K562 (cell line): ENCODE results near the gene ODC1. TPM values are rescaled to one million over a fixed set of nuclear protein-coding genes. Genes with fewer than 3 reads are reported as not detected.
A peak's percentile ranks its signal among the peaks of the same experiment; 100 is the strongest.

Experiments
- ATAC-seq: fragments of 200-7000 bp; cut with Tn5 transposase; 3 replicates; pipeline ENCODE4 v1.9.1; 2020; ENCODE audit warnings: moderate library complexity
- BruUV-seq: library from RNA; stranded (reverse); fragments of 400-500 nt; replicated peaks from 2 replicates; lab custom pipeline; 2021; lab: Mats Ljungman, UMichigan
- CTCF ChIA-PET: fragments of 300-600 bp; formaldehyde crosslinking; extraction: SDS; loops from one replicate; lab custom pipeline; 2021; ENCODE audit warnings: low intra/inter-chr PET ratio; lab: Yijun Ruan, JAX
- POLR2A ChIA-PET: fragments of 300-600, 350-650 bp; sonication (Branson Sonifier 250); formaldehyde crosslinking; extraction: SDS; loops from one replicate; lab custom pipeline; 2021; ENCODE audit warnings: antibody characterized with exemption, inconsistent platforms; lab: Yijun Ruan, JAX
- DNase-seq, 4 experiments: peaks; one replicate each; pipeline versions ENCODE4 v3.0.0 to v3.0.0-alpha.2; 2011 to 2018; ENCODE audit warnings: low spot score in 3 of 4, mixed read lengths in 3 of 4; ENCODE audit errors: extremely low read depth in 1 of 4
- FAIRE-seq: peaks from 2 replicates; lab custom pipeline; 2011; peaks lifted over from hg19 to GRCh38; lab: Jason Lieb, UNC
- H2AFZ ChIP-seq: 2 replicates; pipeline ENCODE4 v1.6.0; 2011; ENCODE audit warnings: low read depth, low read length, control low read depth, inconsistent platforms
- H3K27ac ChIP-seq: fragments of 200-600 bp; 3 replicates; pipeline ENCODE4 v1.8.0; 2011; ENCODE audit warnings: low read depth, mild to moderate bottlenecking, control low read depth, inconsistent platforms, low read length, moderate library complexity, mixed read lengths; ENCODE audit errors: extremely low read depth
- H3K27me3 ChIP-seq, 2 experiments: fragments of 300-600 bp in 1 of 2; 2 replicates in 1 of 2; 3 replicates in 1 of 2; pipeline versions ENCODE4 v1.6.0 to v1.8.0; 2011; ENCODE audit warnings: inconsistent platforms in 2 of 2, low read length in 2 of 2, mild to moderate bottlenecking in 1 of 2, mixed read lengths in 1 of 2, moderate library complexity in 1 of 2; ENCODE audit not compliant: control insufficient read depth in 2 of 2, insufficient read depth in 2 of 2
- H3K36me3 ChIP-seq: fragments of 300-600 bp; 3 replicates; pipeline ENCODE4 v1.8.0; 2011; ENCODE audit warnings: mild to moderate bottlenecking, low read length, inconsistent platforms; ENCODE audit not compliant: control insufficient read depth, insufficient read depth
- H3K4me1 ChIP-seq, 2 experiments: fragments of 200-600 bp in 1 of 2; replicated peaks in 1 of 2; 2 replicates in 1 of 2; 3 replicates in 1 of 2; pipeline versions ENCODE4 v1.5.1 to v1.8.0; 2011; ENCODE audit warnings: inconsistent platforms in 2 of 2, low read length in 2 of 2, mild to moderate bottlenecking in 1 of 2, mixed read lengths in 1 of 2, moderate library complexity in 1 of 2; ENCODE audit not compliant: control insufficient read depth in 2 of 2, insufficient read depth in 2 of 2
- H3K4me2 ChIP-seq: 2 replicates; pipeline ENCODE4 v1.6.1; 2011; ENCODE audit warnings: low read length, control low read depth, inconsistent platforms, mixed read lengths; ENCODE audit not compliant: insufficient read depth
- H3K4me3 ChIP-seq: fragments of 200-600 bp; sonication (generic), shearing (Covaris generic); 2 replicates; pipeline ENCODE4 v1.5.1; 2016; ENCODE audit warnings: control low read depth, inconsistent platforms
- H3K79me2 ChIP-seq: fragments of 200-600 bp; 3 replicates; pipeline ENCODE4 v1.8.0; 2011; ENCODE audit warnings: low read length, inconsistent platforms; ENCODE audit not compliant: control insufficient read depth, insufficient read depth
- H3K9ac ChIP-seq, 2 experiments: 2 replicates each; pipeline versions ENCODE4 v1.6.0 to v1.6.1; 2011; ENCODE audit warnings: low read depth in 2 of 2, low read length in 2 of 2, control low read depth in 1 of 2, inconsistent platforms in 1 of 2, mild to moderate bottlenecking in 1 of 2, mixed read lengths in 1 of 2; ENCODE audit not compliant: insufficient read depth in 1 of 2
- H3K9me1 ChIP-seq: one replicate; pipeline ENCODE4 v1.6.0; 2011; ENCODE audit warnings: inconsistent platforms, mild to moderate bottlenecking, low read length, moderate library complexity; ENCODE audit not compliant: control insufficient read depth, insufficient read depth
- H3K9me3 ChIP-seq: replicated peaks from 2 replicates; pipeline ENCODE4 v1.5.1; 2011; ENCODE audit warnings: low read depth, low read length, inconsistent platforms; ENCODE audit not compliant: control insufficient read depth, insufficient read depth
- H4K20me1 ChIP-seq: replicated peaks from 2 replicates; pipeline ENCODE4 v1.6.1; 2011; ENCODE audit warnings: low read length, inconsistent platforms, mixed read lengths; ENCODE audit not compliant: control insufficient read depth, insufficient read depth
- EHMT2 ChIP-seq: fragments of 450-650 bp; IDR thresholded peaks from 2 replicates; pipeline ENCODE4 v1.6.1; 2018; ENCODE audit warnings: antibody characterized with exemption
- IRF2 ChIP-seq: sonication (generic); formaldehyde crosslinking; IDR thresholded peaks from 2 replicates; pipeline ENCODE4 v1.8.1; 2022; ENCODE audit warnings: mild to moderate bottlenecking, missing genetic modification reagents
- POLR2AphosphoS2 ChIP-seq: IDR thresholded peaks from 2 replicates; pipeline ENCODE4 v1.6.1; 2012; ENCODE audit warnings: low read length, improper control_type of control experiment
- POLR3A ChIP-seq: IDR thresholded peaks from 2 replicates; pipeline ENCODE4 v1.6.1; 2011; ENCODE audit warnings: borderline replicate concordance, mild to moderate bottlenecking, moderate library complexity; ENCODE audit not compliant: insufficient read length, insufficient read depth; ENCODE audit errors: extremely low read depth
- PTBP1 ChIP-seq: fragments of 200-400 bp; formaldehyde crosslinking; IDR thresholded peaks from 2 replicates; pipeline ENCODE4 v1.6.1; 2017; ENCODE audit warnings: low read depth, low read length
- RB1 ChIP-seq: fragments of 450-650 bp; IDR thresholded peaks from 2 replicates; pipeline ENCODE4 v1.6.1; 2017; ENCODE audit warnings: low read depth, mild to moderate bottlenecking
- RBFOX2 ChIP-seq: fragments of 200-400 bp; formaldehyde crosslinking; IDR thresholded peaks from 2 replicates; pipeline ENCODE4 v1.6.1; 2017; ENCODE audit warnings: low read depth, mild to moderate bottlenecking, low read length, moderate library complexity
- ZFP1 ChIP-seq: fragments of 450-650 bp; formaldehyde crosslinking; IDR thresholded peaks from 2 replicates; pipeline ENCODE4 v1.4.0; 2020; ENCODE audit warnings: mild to moderate bottlenecking, mixed read lengths
- WGBS: fragments of 100-300 bp; shearing (Covaris generic); methylation state at CpG from one replicate; pipeline ENCODE4 v1.1.6; 2016; ENCODE audit warnings: low coverage, mixed read lengths; ENCODE audit not compliant: insufficient coverage; ENCODE audit errors: missing lambda C conversion rate; 5-methylcytosine and 5-hydroxymethylcytosine counted together
- in situ Hi-C: fragments of 300-500 bp; cut with MboI; formaldehyde crosslinking; loops from 4 replicates; pipeline ENCODE4 v1.15.0; 2018; ENCODE audit warnings: inconsistent platforms, mixed read lengths
- intact Hi-C: fragments of 100-400 bp; cut with micrococcal nuclease; formaldehyde crosslinking; loops from 2 replicates; pipeline ENCODE4 v1.14.2; 2022
- polyA plus RNA-seq, 8 experiments: library from polyadenylated mRNA; depleted of rRNA in 4 of 8; stranded (reverse) in 5 of 8; unstranded in 3 of 8; fragments of >200 nt; fragmentation: Nextera tagmentation in 2 of 8; fragmentation: Illumina TruSeq in 1 of 8; extraction: Ambion mirVana in 2 of 8; extraction: Trizol in 1 of 8; gene quantifications; 2 replicates each; pipeline versions ENCODE4 v1.2.1 to v1.2.3, GENCODE V29; 2011 to 2014; ENCODE audit warnings: inconsistent platforms in 1 of 8, missing spikeins in 1 of 8
- total RNA-seq, 7 experiments: library from RNA; depleted of rRNA in 6 of 7; stranded (reverse); fragments of >200 nt in 6 of 7; fragmentation: Illumina TruSeq in 2 of 7; extraction: Trizol in 2 of 7; gene quantifications; 2 replicates each; pipeline versions ENCODE4 v1.2.1 to v1.2.3, GENCODE V29; 2011 to 2021; ENCODE audit warnings: low replicate concordance in 1 of 7
- TF ChIP-seq, protein P1 (sequence below): fragments of 250-450 bp; sonication (Bioruptor Pico); IDR thresholded peaks from 2 replicates; pipeline ENCODE4 v1.8.0; 2021; ENCODE audit warnings: moderate library complexity, mild to moderate bottlenecking, inconsistent platforms
- TF ChIP-seq, protein P2 (sequence below): sonication (generic); formaldehyde crosslinking; IDR thresholded peaks from 2 replicates; pipeline ENCODE4 v1.8.1; 2023; ENCODE audit warnings: mild to moderate bottlenecking, missing genetic modification reagents, moderate library complexity

Gene ODC1
- total and polyA plus RNA-seq, 9 of the 15 experiments (the other 6 are each of a cell fraction or from before 2014, with no cell fraction given) = 142 to 563 (median 457) TPM

DNA sequence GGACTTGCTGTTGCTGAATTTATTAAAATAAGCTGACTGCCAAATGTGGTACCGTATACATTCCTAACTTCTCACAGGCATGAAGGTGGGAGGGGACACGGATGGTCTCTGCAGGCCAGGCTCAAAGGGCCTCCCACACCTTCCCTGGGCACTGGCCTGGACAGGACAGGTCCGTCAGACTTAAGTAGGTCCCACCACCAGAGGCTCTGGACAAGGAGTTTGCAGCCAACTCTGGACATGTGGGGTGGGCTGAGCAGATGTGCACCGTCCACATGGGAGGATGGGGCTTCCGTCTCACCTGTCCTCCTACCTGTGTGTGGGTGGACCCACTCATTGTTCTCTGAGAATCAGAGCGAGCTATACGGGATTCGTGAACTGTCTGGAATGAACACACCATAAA is 8.2 kb downstream of the ODC1 start:
- ChIA-PET CTCF (no interaction called here), POLR2A (interaction anchor here (0.5 to 3.8 kb wide), 9 partner anchors 7 to 809 kb away, joined by 3 to 41 read pairs (median 3); partner anchors contain the start of genes ODC1 and YWHAQ)
- 87% methylated on average over 7 of the region's 8 CpGs for WGBS
- no TSS peak for BruUV-seq
- Histone ChIP-seq H3K9ac (peak overlapping the region in 1 of 2 experiments; percentile 27; a peak in 1 of 4 replicates), H3K27me3 (no peaks in the 10 kb centered on the region), H3K27ac (peak overlapping the region; percentile 10; the same call in 1 of the 3 replicates), H3K9me3 (no peaks in the 10 kb centered on the region), H4K20me1 (peaks cover 25% of the 10 kb centered on the region), H3K4me1 (peaks cover 3 to 18% of the 10 kb centered on the region in 2 experiments; a peak in 3 of 5 replicates), H3K4me2 (no peak overlapping the region), H3K4me3 (no peak overlapping the region), H3K36me3 (peaks cover 63% of the 10 kb centered on the region), H3K9me1 (no peaks in the 10 kb centered on the region), H3K79me2 (peaks cover 22% of the 10 kb centered on the region), H2AFZ (no peak overlapping the region)
- in situ Hi-C loops = loop anchor here (5.0 to 10.0 kb wide), 2 partner anchors 318 to 645 kb away; partner anchors contain the start of gene RRM2
- FAIRE-seq = no peak
- peak; percentile 57 for TF ChIP-seq RBFOX2
- no peak for TF ChIP-seq ZFP1 (CRISPR knock-in tag)
- peak in 2 of 4 experiments; percentile 25 to 26 for DNase-seq
- ATAC-seq = peak; percentile 33
- intact Hi-C loops = loop anchor here (2.0 to 10.0 kb wide), 3 partner anchors 218 to 635 kb away; no protein-coding TSS in a partner anchor

DNA sequence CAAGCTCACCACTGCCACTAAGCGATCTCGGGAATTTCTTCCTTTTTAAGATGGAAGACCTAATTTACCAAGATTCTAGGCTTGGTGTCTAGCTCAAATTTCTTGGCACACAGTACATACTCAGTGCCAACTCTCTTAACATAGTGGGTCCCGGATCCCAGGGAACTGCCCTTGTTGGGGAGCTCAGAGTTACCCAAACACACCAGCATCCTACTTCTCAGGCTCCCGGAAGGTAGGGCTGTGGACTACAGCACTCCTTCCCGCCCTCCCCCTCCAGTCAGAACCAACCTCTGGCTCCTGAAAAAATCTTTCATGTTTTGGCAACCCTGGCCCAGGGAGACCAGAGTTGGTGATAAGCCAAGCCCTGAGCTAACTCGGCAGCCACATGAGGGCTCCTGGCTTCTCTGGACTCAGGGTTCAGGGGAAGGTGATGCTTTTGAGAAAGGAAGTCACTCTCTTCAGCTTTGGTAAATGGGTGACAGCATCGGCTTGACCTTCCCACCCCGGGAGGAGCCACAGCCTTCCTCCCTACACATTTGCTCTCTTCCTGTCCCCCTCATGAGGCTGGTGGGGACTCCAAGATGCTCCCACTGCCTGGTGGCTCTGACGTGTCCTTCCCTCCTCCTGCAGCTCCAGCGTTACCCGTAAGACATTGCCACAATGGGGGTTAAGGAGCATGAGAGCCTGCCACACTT is 8.8 kb downstream of the ODC1 start:
- FAIRE-seq (peak; percentile 54), ATAC-seq (peak; percentile 45), DNase-seq (peak in 1 of 4 experiments; percentile 45)
- BruUV-seq = no TSS peak
- intact Hi-C loops (loop anchor here (2.0 to 10.0 kb wide), 3 partner anchors 217 to 635 kb away; no protein-coding TSS in a partner anchor), in situ Hi-C loops (loop anchor here (5.0 to 10.0 kb wide), 2 partner anchors 317 to 645 kb away; partner anchors contain the start of gene RRM2)
- no peaks in the 10 kb centered on the region for H3K27me3 ChIP-seq
- H3K4me2 ChIP-seq = no peak overlapping the region
- no peak overlapping the region for H3K4me3 ChIP-seq
- H3K4me1 ChIP-seq = peaks cover 8 to 25% of the 10 kb centered on the region in 2 experiments; a peak in 4 of 5 replicates
- H4K20me1 ChIP-seq = peaks cover 19% of the 10 kb centered on the region
- peaks cover 15% of the 10 kb centered on the region for H3K79me2 ChIP-seq
- POLR2A ChIA-PET = interaction anchor here (0.5 to 3.8 kb wide), 18 partner anchors 8 to 808 kb away, joined by 3 to 41 read pairs (median 3); partner anchors contain the start of genes ODC1 and YWHAQ
- peaks cover 57% of the 10 kb centered on the region for H3K36me3 ChIP-seq
- no peak overlapping the region for H3K9ac ChIP-seq
- H3K9me1 ChIP-seq = no peaks in the 10 kb centered on the region
- WGBS = 60% methylated on average over 11 of the region's 11 CpGs
- H2AFZ ChIP-seq = no peak overlapping the region
- CTCF ChIA-PET = no interaction called here
- peak overlapping the region; percentile 10; the same call in 1 of the 3 replicates for H3K27ac ChIP-seq
- no peaks in the 10 kb centered on the region for H3K9me3 ChIP-seq
- TF ChIP-seq POLR2AphosphoS2 = peak; percentile 83; the same call in 1 of the 2 replicates
- no peak for TF ChIP-seq POLR3A
- no peak for TF ChIP-seq EHMT2
- TF ChIP-seq, protein P1, sequence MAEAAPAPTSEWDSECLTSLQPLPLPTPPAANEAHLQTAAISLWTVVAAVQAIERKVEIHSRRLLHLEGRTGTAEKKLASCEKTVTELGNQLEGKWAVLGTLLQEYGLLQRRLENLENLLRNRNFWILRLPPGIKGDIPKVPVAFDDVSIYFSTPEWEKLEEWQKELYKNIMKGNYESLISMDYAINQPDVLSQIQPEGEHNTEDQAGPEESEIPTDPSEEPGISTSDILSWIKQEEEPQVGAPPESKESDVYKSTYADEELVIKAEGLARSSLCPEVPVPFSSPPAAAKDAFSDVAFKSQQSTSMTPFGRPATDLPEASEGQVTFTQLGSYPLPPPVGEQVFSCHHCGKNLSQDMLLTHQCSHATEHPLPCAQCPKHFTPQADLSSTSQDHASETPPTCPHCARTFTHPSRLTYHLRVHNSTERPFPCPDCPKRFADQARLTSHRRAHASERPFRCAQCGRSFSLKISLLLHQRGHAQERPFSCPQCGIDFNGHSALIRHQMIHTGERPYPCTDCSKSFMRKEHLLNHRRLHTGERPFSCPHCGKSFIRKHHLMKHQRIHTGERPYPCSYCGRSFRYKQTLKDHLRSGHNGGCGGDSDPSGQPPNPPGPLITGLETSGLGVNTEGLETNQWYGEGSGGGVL = no peak
- TF ChIP-seq RB1 = no peak
- 0 out of 2 replicates have a peak, but pooled peaks have one; percentile 31 for TF ChIP-seq PTBP1
- TF ChIP-seq, protein P2, sequence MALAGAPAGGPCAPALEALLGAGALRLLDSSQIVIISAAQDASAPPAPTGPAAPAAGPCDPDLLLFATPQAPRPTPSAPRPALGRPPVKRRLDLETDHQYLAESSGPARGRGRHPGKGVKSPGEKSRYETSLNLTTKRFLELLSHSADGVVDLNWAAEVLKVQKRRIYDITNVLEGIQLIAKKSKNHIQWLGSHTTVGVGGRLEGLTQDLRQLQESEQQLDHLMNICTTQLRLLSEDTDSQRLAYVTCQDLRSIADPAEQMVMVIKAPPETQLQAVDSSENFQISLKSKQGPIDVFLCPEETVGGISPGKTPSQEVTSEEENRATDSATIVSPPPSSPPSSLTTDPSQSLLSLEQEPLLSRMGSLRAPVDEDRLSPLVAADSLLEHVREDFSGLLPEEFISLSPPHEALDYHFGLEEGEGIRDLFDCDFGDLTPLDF (CRISPR knock-in tag) = 0 out of 2 replicates have a peak, but pooled peaks have one; percentile 30
- TF ChIP-seq IRF2 = no peak
